ENCODE results near the gene DDX5.

- TF ChIP-seq, protein P1, sequence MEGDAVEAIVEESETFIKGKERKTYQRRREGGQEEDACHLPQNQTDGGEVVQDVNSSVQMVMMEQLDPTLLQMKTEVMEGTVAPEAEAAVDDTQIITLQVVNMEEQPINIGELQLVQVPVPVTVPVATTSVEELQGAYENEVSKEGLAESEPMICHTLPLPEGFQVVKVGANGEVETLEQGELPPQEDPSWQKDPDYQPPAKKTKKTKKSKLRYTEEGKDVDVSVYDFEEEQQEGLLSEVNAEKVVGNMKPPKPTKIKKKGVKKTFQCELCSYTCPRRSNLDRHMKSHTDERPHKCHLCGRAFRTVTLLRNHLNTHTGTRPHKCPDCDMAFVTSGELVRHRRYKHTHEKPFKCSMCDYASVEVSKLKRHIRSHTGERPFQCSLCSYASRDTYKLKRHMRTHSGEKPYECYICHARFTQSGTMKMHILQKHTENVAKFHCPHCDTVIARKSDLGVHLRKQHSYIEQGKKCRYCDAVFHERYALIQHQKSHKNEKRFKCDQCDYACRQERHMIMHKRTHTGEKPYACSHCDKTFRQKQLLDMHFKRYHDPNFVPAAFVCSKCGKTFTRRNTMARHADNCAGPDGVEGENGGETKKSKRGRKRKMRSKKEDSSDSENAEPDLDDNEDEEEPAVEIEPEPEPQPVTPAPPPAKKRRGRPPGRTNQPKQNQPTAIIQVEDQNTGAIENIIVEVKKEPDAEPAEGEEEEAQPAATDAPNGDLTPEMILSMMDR (IDR thresholded peaks at IDR 0.05; ENCODE audit: low read length): no peak
- TF ChIP-seq EZH2 (IDR thresholded peaks at IDR 0.05; ENCODE audit: borderline replicate concordance, low read length): no peak
Measured at GRCh38 chr17:64535357-64535756, 29.3 kb upstream of the DDX5 start.
